ENCODE measurements around the gene KIT.
A peak's percentile ranks its signal among the peaks of the same experiment; 100 is the strongest.

KIT gene

GRCh38 chr4:54746218-54746617 lies 88.5 kb downstream of the KIT start:
- DNase-seq: peak; percentile 48 to 55

GRCh38 chr4:54750341-54750740 lies 92.6 kb downstream of the KIT start:
- no peak for DNase-seq

DNA sequence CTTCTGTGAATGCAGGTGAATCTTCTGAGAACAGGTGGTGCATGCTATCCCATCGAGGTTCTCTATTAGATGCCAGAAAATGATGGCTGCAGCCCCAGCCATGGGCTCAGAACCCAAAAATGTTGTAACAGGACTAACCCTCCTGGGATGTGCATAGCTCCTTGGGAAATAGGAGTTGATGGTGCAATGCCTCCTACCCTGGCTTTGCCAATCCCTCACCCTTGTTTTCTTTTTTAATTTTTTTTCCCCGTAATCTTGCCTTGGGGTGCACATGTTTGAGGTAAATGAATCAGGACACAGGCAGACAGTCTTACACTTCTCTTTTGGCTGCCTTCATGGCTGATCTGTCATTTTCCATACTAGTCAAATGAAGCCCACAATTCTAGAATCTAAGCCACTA lies 96.6 kb downstream of the KIT start:
- DNase-seq: no peak

DNA sequence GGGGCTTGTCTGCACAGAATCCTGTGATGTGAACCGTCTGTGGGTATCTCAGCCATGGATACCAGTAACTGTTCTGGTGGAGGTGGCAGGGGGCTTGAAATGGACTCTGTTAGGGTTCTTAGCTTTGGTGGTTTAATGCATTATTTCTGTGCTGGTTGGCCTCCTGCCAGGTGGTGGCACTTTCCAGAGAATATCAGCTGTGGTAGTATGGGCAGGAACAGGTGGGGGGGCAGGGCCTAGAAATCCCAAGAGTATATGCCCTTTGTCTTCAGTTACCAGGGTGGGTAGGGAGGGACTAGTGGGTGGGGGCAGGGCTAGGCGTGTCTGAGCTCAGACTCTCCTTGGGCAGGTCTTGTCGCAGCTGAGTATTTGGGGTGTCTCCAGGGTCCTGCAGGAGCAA lies 106.7 kb downstream of the KIT start:
- DNase-seq: no peak

GRCh38 chr4:54767376-54767775 lies 109.6 kb downstream of the KIT start:
- DNase-seq: no peak

DNA sequence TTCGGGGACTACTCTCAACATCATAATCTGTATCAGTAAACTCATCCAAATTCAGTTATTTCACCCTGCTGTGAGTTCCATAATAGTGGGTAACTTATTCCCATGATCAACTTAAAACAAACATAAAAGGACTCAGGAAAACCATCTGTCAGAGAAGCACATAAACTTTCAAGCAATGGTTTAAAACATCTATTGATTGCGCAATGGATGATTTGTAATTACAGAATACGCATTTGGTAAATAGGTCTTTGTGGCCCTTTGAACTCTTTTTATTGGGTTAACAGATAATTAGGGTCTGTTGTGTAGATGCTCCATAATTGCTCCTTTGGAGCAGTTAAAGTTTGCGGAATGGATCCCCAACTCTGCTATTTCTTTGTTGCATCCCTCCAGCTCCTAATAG lies 115.3 kb downstream of the KIT start:
- DNase-seq: no peak

DNA sequence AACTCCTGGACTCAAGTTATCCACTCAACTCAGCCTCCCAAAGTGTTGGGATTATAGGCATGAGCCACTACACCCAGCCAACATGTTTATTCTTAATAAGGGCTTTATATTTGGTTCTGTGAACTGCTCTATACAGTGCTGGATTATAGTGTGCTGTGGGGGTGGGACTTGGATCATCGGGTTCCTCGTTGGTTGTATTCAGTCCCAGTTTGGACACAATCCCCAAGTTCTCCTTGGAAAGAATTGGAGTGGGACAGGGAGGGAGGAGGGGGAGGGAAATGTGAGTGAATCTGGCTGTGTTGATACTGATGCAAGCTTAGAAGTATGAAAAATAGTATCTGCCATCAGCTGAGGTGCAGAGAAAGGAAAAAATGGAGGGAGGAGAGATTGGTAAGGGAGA lies 121.3 kb downstream of the KIT start:
- no peak for DNase-seq

- peak; percentile 91 to 94 for DNase-seq
These were observed 121.9 kb downstream of the KIT start for GRCh38 chr4:54779476-54780148.

GRCh38 chr4:54780149-54780495 lies 122.4 kb downstream of the KIT start:
- DNase-seq: peak; percentile 91 to 97

DNA sequence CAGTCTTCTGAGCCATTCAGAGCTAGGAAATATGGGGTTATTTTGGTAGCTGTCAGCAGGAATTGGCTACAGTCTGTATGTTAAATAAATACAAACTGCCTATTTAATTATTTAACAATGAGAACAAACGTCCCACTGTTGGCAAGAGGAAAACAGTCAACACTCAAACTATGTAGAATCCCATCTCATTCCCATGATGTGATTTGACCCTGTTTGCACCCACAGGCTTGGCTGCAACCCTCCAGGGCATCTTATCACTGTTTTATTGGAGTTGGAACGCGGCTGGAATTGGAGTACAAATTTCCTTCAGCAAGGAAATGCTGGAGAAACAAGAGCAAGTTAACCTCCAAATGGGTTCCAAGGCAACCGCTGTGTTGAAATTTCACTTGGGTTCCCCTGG lies 124.0 kb downstream of the KIT start:
- DNase-seq: no peak

DNA sequence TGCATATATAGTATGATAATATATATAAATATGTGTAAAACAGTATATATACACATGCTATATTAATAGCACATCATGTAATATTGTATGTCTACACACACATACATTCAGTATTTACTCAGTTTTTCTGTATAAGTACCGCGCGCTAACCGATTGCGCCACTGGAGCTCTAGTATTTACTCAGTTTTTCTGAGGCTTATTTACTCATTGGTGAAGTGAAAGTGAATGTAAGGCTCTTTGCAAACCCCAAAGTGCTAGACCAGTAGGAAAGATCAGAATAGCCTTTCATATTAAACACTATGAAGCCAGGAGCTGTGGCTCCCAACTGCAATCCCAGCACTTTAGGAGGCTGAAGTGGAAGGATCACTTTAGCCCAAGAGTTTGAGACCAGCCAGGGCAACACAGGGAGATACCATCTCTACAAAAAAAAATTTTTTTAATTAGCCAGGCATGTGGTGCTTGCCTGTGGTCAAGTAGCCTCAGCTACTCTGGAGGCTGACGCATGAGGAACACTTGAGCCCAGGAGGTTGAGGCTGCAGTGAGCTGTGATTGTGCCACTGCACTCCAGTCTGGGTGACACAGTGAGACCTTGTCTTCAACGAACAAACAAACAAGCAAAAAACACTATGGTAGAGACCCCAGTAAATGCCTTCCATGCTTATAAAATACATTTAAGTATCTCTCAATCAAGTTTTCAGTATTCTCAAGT lies 125.8 kb downstream of the KIT start:
- no peak for DNase-seq

GRCh38 chr4:54784161-54784671 lies 126.5 kb downstream of the KIT start:
- DNase-seq: no peak
